Fibroblast of peridontal ligament (primary cell): ENCODE measurements around the gene FPGS.

Experiments
- DNase-seq: peaks from one replicate; pipeline ENCODE4 v3.0.0-alpha.2; 2010; ENCODE audit errors: extremely low read depth

FPGS gene

DNA sequence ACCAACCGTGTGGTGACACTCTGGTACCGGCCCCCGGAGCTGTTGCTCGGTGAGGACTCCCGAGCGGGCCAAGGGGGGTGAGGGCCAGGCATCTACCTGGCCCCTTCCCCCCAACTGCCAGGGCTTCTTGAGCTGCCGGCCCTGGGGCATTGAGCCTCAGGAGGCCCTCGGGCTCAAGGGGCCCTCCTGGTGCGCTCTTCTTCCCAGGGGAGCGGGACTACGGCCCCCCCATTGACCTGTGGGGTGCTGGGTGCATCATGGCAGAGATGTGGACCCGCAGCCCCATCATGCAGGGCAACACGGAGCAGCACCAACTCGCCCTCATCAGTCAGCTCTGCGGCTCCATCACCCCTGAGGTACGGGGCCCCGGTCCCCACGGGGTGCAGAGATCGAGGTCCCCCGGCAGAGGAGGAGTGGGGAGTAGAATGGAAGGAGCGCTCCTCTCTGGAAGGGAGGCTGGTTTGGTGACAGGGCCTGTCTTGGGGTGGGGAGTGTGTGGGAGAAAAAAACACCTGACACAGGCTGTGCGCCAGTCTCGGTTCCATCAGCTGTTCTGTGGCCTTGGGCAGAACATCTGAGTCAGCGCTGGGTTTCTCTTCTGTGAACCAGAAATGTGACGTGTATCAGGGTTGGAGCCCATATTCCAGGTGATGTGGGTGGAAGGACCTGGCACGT lies 14.2 kb upstream of the FPGS start:
- DNase-seq = no peak

DNA sequence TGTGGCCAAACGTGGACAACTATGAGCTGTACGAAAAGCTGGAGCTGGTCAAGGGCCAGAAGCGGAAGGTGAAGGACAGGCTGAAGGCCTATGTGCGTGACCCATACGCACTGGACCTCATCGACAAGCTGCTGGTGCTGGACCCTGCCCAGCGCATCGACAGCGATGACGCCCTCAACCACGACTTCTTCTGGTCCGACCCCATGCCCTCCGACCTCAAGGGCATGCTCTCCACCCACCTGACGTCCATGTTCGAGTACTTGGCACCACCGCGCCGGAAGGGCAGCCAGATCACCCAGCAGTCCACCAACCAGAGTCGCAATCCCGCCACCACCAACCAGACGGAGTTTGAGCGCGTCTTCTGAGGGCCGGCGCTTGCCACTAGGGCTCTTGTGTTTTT lies 13.5 kb upstream of the FPGS start:
- no peak for DNase-seq

DNA sequence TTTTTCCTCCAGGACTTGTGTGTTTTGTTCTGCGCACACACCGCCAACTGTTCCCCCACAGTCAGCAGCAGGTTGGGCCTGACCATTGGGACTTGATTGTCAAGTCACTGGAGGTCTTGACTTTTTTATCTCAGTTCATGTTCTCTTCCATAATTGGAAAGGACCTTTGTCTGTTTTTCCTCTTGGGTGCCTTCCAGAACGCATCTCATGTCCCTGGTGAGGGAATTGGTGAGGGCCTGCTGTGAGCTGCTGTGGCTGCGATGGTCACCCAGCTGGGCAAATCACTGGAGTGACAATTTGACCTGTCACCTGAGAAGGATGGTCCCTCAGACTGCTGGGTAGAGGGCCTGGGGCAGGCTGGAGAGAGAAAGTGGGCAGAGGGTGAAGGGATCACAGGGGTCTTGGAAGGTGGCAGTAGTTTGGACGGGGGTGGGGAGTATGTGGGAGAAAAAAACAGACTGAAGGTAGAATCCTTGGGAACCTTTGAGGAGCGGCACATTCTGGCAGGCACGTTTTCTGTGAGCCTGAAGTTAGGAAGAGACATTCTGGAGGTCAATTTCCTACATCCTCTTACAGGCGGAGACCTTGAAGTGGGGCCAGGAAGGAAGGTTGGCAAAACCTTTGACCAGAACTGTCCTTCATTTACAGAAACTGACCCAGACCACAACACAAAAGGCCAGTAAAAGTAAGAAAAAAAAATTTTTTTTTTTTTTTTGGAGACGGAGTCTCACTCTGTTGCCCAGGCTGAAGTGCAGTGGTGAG lies 12.4 kb upstream of the FPGS start:
- DNase-seq = no peak

DNA sequence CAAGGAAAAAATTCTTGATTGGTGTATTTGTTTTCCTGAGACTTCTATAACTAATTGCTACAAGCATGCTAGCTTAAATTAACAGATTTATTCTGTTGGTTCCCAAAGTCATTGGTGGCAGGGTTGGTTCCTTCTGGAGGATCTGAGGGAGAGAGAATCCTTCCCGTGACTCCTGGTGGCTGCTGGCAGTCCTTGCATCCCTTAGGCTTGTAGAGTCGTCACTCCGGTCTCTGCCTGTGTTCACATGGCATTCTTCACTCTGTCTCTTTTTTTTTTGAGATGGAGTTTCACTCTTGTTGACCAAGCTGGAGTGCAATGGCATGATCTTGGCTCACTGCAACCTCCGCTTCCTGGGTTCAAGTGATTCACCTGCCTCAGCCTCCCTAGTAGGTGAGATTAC lies 11.6 kb upstream of the FPGS start:
- no peak for DNase-seq

DNA sequence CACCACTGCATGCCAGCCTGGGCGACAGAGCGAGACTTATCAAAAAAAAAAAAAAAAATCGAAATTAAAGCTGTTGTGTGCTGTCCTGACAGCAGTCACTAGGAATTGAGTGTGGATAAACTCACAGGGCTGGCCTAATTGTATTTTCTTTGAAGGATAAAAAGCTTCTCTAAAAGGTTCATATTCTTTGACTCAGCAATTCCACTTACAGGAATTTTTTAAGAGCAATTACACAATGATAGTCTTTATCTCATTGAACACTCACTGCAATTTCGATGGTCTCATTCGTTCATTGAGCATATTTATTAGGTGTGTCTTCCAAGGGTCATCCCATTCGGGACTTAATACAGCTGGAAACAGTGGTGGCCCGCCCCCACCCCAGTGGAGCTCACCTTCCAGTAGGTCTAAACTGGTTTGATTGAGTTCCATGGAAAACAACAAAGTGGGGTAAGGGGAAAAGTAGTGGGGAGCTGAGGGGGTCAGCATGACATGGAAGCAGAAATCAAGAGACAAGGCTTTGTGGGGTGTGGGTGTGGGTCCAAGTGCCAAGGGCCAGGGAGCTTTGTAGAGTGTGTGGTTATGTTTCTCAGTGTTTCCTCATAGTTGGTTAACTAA lies 10.2 kb upstream of the FPGS start:
- no peak for DNase-seq

DNA sequence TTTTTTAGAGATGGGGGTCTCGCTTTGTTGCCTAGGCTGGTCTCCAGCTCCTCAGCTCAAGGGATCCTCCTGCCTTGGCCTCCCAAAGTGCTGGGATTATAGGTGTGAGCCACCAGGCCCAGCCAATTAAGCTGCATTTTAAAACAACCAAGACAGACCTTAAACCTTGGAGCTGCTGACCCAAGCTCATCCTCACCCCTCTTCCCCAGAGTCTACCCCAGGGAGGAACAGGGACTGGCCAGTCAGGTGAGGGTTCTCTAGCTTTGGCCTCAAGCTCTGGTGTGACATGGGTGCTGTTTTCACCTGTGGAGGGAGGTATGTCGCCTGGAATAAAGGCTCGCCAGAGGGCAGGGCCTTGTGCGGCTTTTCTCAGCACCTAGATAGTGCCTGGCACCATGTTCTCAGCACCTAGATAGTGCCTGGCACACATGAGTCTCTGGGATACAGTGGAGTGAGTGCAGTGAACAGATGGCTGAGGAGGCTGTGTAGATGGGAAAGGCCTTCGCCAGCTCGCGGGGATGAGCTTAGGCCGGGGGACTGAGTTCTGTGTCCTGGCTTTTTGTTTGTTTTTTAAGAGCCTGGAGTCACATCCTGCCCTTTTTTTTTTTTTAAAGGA lies 9.5 kb upstream of the FPGS start:
- DNase-seq = no peak

DNA sequence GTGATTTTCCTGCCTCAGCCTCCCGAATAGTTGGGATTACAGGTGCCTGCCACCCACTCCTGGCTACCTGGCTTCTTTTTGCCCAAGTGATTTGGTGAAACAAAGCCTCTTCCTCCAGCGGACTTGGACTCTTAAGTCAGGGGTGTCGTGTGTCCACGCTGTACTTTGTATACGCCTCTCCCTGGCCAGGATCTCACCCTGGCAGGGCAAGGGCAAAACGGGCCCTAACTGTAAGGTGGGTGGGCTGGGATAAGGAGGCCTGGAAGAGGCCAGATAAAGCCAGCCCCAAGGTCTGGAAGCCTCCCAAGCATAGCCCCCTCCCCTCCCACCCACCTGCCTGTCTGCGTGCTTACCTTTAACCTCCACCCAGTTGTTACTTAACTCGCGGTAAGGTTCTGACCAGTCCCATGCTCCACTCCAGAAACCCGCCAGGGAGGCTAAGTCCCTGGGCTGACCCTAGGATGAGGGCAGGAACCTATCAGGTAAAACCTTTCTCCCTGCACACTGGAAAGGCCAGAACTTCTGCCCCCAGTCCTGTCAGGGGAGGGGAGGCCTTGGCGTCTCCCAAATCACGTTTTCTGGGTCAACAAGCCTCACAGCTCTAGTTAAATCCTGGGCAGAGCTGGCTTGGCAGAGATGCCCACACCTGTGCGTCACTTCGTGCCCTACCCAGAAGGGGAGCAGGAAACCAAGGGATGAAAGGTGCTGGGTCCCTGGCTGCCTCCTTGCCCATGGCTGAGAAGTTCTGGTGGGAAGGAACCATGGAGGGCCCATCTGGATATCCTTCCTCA lies 8.5 kb upstream of the FPGS start:
- no peak for DNase-seq

DNA sequence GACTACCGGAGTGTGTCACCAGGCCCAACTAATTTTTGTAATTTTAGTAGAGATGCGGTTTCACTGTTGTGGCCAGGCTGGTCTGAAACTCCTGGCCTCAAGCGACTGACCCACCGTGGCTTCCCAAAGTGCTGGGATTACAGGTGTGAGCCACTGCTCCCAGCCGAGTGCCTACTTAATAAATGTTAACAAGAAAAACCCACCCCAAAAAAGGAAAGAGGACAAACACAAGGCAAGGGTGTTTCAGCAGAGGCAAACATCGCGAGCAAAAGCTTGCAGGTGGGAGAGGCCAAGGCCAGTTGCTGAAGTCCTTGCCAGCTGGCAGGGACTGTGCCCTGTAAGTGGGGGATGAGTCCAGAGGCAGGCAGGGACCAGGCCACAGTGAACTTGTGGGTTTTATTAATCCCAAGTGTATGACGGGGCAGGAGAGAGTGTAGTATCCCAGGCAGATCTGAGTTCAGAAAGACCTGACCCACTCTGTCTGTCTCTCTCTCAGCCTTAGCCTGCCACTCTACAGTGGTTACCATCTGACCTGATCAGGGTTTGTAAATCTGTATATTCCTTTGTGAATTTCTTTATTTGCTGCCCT lies 6.4 kb upstream of the FPGS start:
- peak; percentile 16 for DNase-seq

DNA sequence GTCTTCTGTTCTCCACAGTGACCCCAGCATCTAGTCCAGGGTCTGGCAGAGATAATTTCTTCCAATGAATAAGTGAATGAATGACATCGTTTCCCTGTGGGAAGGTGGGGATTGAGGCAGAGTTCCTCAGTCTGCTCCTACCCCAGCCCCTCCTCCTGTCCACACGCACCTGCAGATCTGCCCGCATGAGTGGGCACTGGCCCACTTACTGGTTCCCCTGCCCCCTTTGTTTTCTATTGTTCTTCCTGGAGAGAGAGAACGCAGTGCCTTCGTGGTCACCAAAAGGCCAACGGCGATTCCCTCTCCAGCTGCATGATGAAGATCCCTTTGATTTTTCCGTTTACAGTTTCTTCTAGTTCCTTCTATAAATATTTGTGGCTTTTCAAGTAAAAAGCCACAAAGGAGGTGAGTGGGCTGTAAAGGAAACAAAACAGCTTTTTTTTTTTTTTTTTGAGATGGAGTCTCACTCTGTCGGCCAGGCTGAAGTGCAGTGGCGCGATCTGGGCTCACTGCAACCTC lies 5.8 kb upstream of the FPGS start:
- DNase-seq = peak; percentile 18

DNA sequence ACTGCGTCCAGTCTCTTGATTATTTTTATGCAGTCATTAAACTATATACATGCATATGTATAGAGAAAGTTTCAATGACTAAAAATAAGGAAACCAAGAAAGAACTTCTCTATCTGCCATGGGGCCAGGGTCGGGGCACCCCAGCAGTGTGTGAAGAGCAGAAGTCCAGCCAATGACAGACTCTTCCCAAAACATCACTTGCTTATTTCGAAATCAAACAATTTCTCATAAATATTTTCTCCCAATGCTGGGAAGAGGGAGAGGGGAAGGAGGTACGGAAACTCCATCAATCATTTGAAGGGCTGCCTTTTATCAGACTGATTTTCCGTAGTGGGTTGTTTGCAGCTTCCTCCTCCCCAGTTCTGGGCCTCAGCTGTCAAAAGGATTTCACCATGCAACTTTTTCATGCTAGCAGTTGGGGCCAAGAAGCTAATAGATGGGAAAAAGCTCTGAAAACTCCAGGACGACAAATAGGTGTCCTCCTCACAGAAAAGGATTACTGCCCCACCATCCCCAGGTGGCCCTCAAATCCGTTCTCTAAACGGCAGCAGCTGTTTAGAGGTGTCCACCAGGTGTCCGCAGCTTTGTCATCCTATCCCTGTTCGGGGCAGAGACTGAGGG lies 617 bp upstream of the FPGS start:
- no peak for DNase-seq

DNA sequence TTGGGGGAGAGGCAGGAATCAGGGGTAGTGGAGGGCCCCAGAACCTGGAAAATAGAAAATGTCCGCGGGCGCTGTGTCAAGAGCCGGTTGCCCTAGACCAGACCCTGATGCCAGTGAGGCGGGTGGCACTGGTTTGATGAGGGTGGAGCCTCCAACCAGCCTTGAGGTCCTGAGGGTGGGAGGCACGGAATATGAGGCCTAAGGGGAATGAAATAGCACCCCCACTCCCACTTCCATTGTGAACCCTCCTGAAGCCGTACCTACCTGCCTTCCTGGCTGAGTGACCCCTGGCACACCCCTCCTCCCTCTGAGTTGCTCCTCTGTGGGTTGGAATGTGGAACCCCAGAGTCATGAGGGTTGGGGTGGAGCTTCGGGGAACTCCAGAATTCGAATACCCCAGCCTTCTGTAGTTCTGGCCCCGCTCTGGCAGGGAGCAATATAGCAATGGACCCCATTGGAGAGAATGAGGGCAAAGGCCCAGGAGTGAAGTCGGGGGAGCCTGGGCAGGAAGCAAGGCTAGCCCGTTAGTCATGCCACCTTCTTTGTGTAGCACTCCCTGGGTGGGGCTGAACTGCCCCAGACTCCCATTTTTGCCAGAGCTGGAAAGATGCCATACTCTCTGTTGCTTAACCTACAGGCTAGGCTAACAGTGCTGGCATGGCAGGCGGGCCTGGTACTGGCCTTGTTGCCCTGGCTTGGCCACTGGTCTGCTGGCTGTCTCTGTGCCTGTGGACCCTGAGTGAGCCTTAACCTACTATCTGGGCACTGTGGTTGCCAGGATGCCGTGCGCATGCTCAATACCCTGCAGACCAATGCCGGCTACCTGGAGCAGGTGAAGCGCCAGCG lies 1.0 kb downstream of the FPGS start:
- peak; percentile 57 for DNase-seq

DNA sequence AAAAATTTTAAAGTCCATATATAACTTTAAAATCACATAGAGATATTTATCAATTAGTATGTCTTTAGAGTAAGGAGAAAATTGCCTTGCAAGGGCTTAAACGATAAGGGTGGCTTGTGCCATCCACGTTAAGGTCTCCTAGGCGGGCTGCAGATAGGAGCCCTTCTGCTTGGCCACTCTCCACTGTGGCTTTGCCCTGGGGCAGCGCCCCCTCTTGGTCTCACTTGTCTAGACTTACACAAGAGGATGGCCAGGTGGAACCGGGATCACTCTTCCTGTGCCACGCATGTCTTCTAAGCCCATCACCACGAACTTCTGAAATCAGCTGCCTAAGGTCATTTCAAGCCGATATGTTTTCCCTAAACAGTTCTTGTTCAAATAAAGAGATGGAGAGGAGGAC lies 2.9 kb downstream of the FPGS start:
- no peak for DNase-seq

DNA sequence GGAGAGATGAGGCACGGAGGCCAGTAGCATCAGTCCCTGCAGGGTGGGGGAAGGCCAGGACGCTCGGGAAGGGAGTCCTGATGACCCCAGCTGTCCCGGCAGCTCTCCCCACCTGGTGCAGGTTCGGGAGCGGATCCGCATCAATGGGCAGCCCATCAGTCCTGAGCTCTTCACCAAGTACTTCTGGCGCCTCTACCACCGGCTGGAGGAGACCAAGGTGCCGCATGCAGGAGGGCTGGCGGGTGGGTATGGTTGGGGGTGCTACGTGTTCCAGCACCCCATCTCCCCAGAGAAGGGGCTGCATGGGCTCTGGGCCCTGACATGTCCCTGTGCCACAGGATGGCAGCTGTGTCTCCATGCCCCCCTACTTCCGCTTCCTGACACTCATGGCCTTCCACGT lies 4.2 kb downstream of the FPGS start:
- DNase-seq = no peak

DNA sequence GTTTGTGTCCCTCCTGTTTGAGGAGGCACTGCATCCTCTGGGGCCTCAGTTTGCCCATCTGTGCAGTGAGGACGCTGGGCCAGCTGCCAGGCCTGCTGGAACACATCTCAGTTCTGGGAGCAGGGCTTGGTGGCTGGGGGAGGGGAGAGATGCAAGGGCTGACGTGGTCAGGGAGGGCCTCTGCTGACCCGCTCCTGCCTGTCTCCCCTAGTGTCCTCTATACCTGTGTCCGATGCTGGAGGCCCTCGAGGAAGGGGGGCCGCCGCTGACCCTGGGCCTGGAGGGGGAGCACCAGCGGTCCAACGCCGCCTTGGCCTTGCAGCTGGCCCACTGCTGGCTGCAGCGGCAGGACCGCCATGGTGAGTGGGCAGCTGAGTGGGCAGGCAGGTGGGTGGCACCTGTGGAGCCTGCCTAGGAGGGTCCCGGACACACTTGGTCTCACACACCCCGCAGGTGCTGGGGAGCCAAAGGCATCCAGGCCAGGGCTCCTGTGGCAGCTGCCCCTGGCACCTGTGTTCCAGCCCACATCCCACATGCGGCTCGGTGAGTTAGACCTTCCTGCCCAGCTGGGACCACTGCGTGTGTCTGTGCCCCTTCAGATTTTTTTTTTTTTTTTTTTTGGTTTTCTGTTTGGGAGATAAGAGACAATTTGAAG lies 5.8 kb downstream of the FPGS start:
- DNase-seq = no peak

DNA sequence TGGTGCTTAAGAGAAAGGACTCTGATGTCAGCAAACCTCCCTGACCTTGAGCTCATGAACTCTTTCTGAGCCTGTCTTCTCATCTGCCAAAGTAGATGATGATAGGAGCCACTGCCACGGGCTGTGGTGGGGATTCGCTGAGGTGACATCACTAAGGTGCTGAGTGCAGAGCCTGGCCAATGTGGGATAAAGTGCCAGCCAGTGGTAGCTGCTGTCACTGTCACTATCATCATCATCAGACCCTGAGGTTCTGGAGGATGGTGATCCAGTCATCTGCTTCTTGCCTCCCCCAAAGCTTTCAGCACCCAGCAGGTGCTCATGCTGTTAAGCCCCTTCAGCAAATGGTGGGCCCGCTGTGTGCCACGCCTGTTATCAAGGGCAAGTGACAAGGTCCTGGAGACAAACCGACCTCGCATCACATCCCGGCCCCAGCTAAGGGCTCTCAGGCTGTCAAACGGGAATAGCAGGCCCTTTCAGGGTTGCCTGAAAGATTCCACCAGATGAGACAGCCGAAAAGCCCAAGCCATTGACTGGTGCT lies 6.4 kb downstream of the FPGS start:
- no peak for DNase-seq

DNA sequence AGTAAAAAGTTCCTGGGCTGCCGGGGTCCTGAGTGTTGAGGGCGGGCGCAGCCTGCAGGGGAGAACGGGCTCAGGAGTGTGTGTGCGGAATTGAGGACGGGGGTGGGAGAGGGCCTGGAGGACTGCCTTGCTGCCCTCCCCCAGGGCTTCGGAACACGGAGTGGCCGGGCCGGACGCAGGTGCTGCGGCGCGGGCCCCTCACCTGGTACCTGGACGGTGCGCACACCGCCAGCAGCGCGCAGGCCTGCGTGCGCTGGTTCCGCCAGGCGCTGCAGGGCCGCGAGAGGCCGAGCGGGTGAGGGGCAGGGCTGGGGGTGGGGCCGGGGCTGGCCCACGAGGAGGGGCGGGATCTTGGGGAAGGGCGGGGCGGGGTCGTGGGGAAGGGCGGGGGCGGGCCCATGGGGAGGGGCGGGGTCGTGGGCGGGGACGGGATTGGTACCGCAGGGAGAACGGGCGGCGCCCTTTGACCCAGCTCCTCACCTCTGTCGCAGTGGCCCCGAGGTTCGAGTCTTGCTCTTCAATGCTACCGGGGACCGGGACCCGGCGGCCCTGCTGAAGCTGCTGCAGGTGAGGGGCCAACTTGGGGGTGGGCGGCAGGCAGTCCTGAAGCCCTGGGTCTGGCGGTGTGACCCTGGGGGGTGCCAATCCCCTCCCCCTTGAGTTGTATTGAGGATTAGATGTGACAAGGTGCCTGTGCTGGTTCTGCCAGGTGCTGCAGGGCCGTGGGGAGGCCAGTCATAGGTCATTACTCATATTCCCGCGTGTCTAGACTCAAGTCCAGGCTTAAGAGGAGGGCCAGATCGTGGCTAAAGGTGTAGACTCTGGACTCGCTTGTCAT lies 7.1 kb downstream of the FPGS start:
- no peak for DNase-seq

DNA sequence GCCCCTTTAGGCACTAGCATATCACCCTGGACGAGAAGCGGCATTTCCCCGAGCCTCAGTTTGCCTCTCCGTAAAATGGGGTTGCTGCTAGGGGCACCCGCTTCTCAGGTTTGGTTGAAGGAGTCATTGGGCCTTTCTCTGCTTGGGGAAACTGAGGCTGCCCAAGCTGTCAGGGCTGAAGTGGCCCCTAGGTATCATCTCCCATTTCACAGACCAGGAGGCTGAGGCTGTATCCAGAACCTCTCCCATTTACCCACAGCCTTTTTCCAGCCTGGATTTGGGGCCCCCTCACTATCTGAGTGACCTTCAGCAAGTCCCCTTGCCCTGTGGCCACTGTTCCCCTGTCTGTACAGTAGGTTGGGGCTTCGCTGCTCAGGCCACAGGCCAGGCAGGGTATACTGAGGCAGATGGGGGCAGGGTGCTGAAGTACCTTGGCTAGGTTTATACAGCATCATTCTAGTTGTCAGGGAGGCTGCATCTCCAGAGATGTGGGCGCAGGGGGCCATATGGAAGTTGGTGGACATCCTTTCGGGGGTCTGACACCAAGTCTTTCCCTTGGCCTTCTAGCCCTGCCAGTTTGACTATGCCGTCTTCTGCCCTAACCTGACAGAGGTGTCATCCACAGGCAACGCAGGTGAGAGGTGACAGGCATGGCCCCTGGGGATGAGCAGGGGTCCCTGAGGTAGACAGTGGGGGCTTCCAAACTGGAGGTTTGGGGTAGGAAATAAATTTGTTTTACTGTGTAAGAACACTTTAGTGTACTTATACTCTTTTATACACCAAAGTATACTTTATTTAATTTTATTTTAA lies 7.9 kb downstream of the FPGS start:
- DNase-seq = no peak
